HepG2 (cell line): ENCODE data around the gene ALPL. TPM values are rescaled to one million over a fixed set of nuclear protein-coding genes. Genes with fewer than 3 reads are reported as not detected.

Experiments used
- ASH2L ChIP-seq: fragments of 300-600, 200-600 bp; sonication (generic); IDR thresholded peaks from 2 replicates; pipeline ENCODE4 v1.7.0; 2017; ENCODE audit warnings: low read depth, mild to moderate bottlenecking, moderate library complexity, mixed read lengths, low read length; ENCODE audit not compliant: insufficient read length
- E2F2 ChIP-seq: sonication (generic); formaldehyde crosslinking; IDR thresholded peaks from 2 replicates; pipeline ENCODE4 v1.4.0; 2020; ENCODE audit warnings: missing genetic modification reagents, borderline replicate concordance
- FOXK1 ChIP-seq: sonication (generic); formaldehyde crosslinking; IDR thresholded peaks from 2 replicates; pipeline ENCODE4 v1.4.0; 2020; ENCODE audit warnings: low read depth, missing genetic modification reagents, borderline replicate concordance
- GATAD2A ChIP-seq: IDR thresholded peaks from 2 replicates; pipeline ENCODE4 v1.6.1; 2016
- HNRNPL ChIP-seq: fragments of 200-400 bp; formaldehyde crosslinking; IDR thresholded peaks from 2 replicates; pipeline ENCODE4 v1.6.1; 2017; ENCODE audit warnings: mild to moderate bottlenecking, low read depth, low read length
- HOMEZ ChIP-seq: IDR thresholded peaks from 2 replicates; pipeline ENCODE4 v1.6.1; 2016; ENCODE audit warnings: low read depth
- JUN ChIP-seq: sonication (generic); formaldehyde crosslinking; IDR thresholded peaks from 2 replicates; pipeline ENCODE4 v1.4.0; 2020; ENCODE audit warnings: mild to moderate bottlenecking, missing genetic modification reagents
- KAT8 ChIP-seq: IDR thresholded peaks from 2 replicates; pipeline ENCODE4 v1.6.1; 2016; ENCODE audit warnings: missing genetic modification reagents, missing compliant biosample characterization
- KDM1A ChIP-seq: IDR thresholded peaks from 2 replicates; pipeline ENCODE4 v1.6.1; 2016; ENCODE audit warnings: missing compliant biosample characterization
- KLF12 ChIP-seq: sonication (generic); formaldehyde crosslinking; IDR thresholded peaks from 2 replicates; pipeline ENCODE4 v1.4.0; 2020; ENCODE audit warnings: missing genetic modification reagents, borderline replicate concordance
- LCORL ChIP-seq, 2 experiments: fragments of 450-650 bp in 1 of 2; sonication (generic) in 1 of 2; formaldehyde crosslinking in 1 of 2; IDR thresholded peaks; 2 replicates each; pipeline versions ENCODE4 v1.5.0 to v1.6.1; 2017 to 2020; ENCODE audit warnings: antibody characterized with exemption in 1 of 2, missing genetic modification reagents in 1 of 2
- NR1H2 ChIP-seq: sonication (generic); formaldehyde crosslinking; IDR thresholded peaks from 2 replicates; pipeline ENCODE4 v1.8.1; 2022; ENCODE audit warnings: low read depth, missing genetic modification reagents, borderline replicate concordance
- SALL1 ChIP-seq: sonication (generic); formaldehyde crosslinking; IDR thresholded peaks from 2 replicates; pipeline ENCODE4 v1.8.0; 2022; ENCODE audit warnings: mild to moderate bottlenecking, missing genetic modification reagents
- SNAI1 ChIP-seq: sonication (generic); formaldehyde crosslinking; IDR thresholded peaks from 2 replicates; pipeline ENCODE4 v1.5.0; 2020; ENCODE audit warnings: mild to moderate bottlenecking, missing genetic modification reagents, borderline replicate concordance
- SP5 ChIP-seq: IDR thresholded peaks from 2 replicates; pipeline ENCODE4 v1.6.1; 2016; ENCODE audit warnings: low read depth, borderline replicate concordance
- SRY ChIP-seq: sonication (generic); formaldehyde crosslinking; IDR thresholded peaks from 2 replicates; pipeline ENCODE4 v1.8.0; 2022; ENCODE audit warnings: mild to moderate bottlenecking, missing genetic modification reagents
- TBX2 ChIP-seq: sonication (generic); formaldehyde crosslinking; IDR thresholded peaks from 2 replicates; pipeline ENCODE4 v1.5.0; 2020; ENCODE audit warnings: missing genetic modification reagents, mild to moderate bottlenecking, borderline replicate concordance
- THAP11 ChIP-seq: IDR thresholded peaks from 2 replicates; pipeline ENCODE4 v1.6.1; 2016; ENCODE audit warnings: missing biosample characterization, missing genetic modification reagents
- ZFP37 ChIP-seq: sonication (generic); formaldehyde crosslinking; IDR thresholded peaks from 2 replicates; pipeline ENCODE4 v1.4.0; 2020; ENCODE audit warnings: missing genetic modification reagents, borderline replicate concordance
- ZFP90 ChIP-seq: sonication (generic); formaldehyde crosslinking; IDR thresholded peaks from 2 replicates; pipeline ENCODE4 v1.8.0; 2022; ENCODE audit warnings: missing genetic modification reagents, mild to moderate bottlenecking, inconsistent platforms, borderline replicate concordance
- ZNF382 ChIP-seq: sonication (generic); formaldehyde crosslinking; IDR thresholded peaks from 2 replicates; pipeline ENCODE4 v1.5.0; 2020; ENCODE audit warnings: missing genetic modification reagents, mild to moderate bottlenecking, borderline replicate concordance
- ZNF562 ChIP-seq: sonication (generic); formaldehyde crosslinking; IDR thresholded peaks from 2 replicates; pipeline ENCODE4 v1.8.0; 2022; ENCODE audit warnings: missing genetic modification reagents, borderline replicate concordance
- ZNF747 ChIP-seq: sonication (generic); formaldehyde crosslinking; IDR thresholded peaks from 2 replicates; pipeline ENCODE4 v1.8.1; 2023; ENCODE audit warnings: missing genetic modification reagents, mild to moderate bottlenecking, borderline replicate concordance
- ZNF772 ChIP-seq: sonication (generic); formaldehyde crosslinking; IDR thresholded peaks from 2 replicates; pipeline ENCODE4 v1.5.0; 2020; ENCODE audit warnings: mild to moderate bottlenecking, missing genetic modification reagents
- ZNF782 ChIP-seq: sonication (generic); formaldehyde crosslinking; IDR thresholded peaks from 2 replicates; pipeline ENCODE4 v1.4.0; 2020; ENCODE audit warnings: missing genetic modification reagents, mild to moderate bottlenecking, borderline replicate concordance
- ZNF800 ChIP-seq: sonication (generic); formaldehyde crosslinking; IDR thresholded peaks from 2 replicates; pipeline ENCODE4 v1.4.0; 2020; ENCODE audit warnings: missing genetic modification reagents
- polyA plus RNA-seq, 8 experiments: library from polyadenylated mRNA; depleted of rRNA in 3 of 8; stranded (reverse) in 7 of 8; unstranded in 1 of 8; fragments of >200 nt; fragmentation: Illumina TruSeq in 4 of 8; extraction: Trizol in 4 of 8; gene quantifications; 2 replicates each; pipeline versions ENCODE4 v1.2.1 to v1.2.3, GENCODE V29; 2011 to 2016; ENCODE audit warnings: low read depth in 4 of 8, missing spikeins in 1 of 8, mixed read lengths in 1 of 8; ENCODE audit not compliant: insufficient read depth in 1 of 8
- total RNA-seq, 5 experiments: library from RNA; depleted of rRNA; stranded (reverse); fragments of >200 nt; fragmentation: Illumina TruSeq; extraction: Trizol; gene quantifications; 2 replicates each; pipeline ENCODE4 v1.2.3, GENCODE V29; 2016; ENCODE audit warnings: low read depth in 1 of 5

ALPL gene
- total and polyA plus RNA-seq, 2 of the 13 experiments (the other 11 are each of a cell fraction or from before 2014, with no cell fraction given), result 0.12 TPM; not detected in 1

GRCh38 chr1:21586846-21587601 is 77.8 kb downstream of the ALPL start (continued):
- peak; percentile 78; the same call in 1 of the 2 replicates for TF ChIP-seq JUN (CRISPR knock-in tag)
- no peak for TF ChIP-seq TBX2
- no peak for TF ChIP-seq ZFP90
- no peak for TF ChIP-seq ZNF782 (CRISPR knock-in tag)
- 0 out of 2 replicates have a peak, but pooled peaks have one; percentile 16 for TF ChIP-seq FOXK1 (CRISPR knock-in tag)
- no peak for TF ChIP-seq SNAI1 (CRISPR knock-in tag)
- TF ChIP-seq SP5 (CRISPR knock-in tag), result 0 out of 2 replicates have a peak, but pooled peaks have one; percentile 23
- no peak for TF ChIP-seq KDM1A (CRISPR knock-in tag)
- no peak for TF ChIP-seq SRY
- TF ChIP-seq ZNF562 (CRISPR knock-in tag), result no peak
- 0 out of 2 replicates have a peak, but pooled peaks have one; percentile 28 for TF ChIP-seq ZNF772 (CRISPR knock-in tag)
- peak; percentile 82 for TF ChIP-seq SALL1
- no peak for TF ChIP-seq ZFP37
- TF ChIP-seq ZNF800 (CRISPR knock-in tag), result no peak
- TF ChIP-seq HNRNPL, result peak; percentile 91; the same call in 1 of the 2 replicates
- TF ChIP-seq GATAD2A (CRISPR knock-in tag), result peak; percentile 66
- TF ChIP-seq THAP11 (CRISPR knock-in tag), result 0 out of 2 replicates have a peak, but pooled peaks have one; percentile 23
- no peak for TF ChIP-seq LCORL (IDR thresholded peaks at IDR 0.05)
- 0 out of 2 replicates have a peak, but pooled peaks have one; percentile 32 for TF ChIP-seq LCORL (CRISPR knock-in tag; IDR thresholded peaks at IDR 0.05)
- 0 out of 2 replicates have a peak, but pooled peaks have one; percentile 50 for TF ChIP-seq HOMEZ
- TF ChIP-seq ASH2L, result no peak
- 0 out of 2 replicates have a peak, but pooled peaks have one; percentile 29 for TF ChIP-seq ZNF747 (CRISPR knock-in tag)
- no peak for TF ChIP-seq E2F2 (CRISPR knock-in tag)
- TF ChIP-seq KLF12, result no peak
- TF ChIP-seq ZNF382, result no peak
- no peak for TF ChIP-seq NR1H2
- 0 out of 2 replicates have a peak, but pooled peaks have one; percentile 36 for TF ChIP-seq KAT8 (CRISPR knock-in tag)
